Ishikawa (cell line): Measurements from ENCODE around the gene SLC25A42.

Source experiments
- CEBPB ChIP-seq: IDR thresholded peaks from 2 replicates; pipeline ENCODE4 v1.6.1; 2012
- EP300 ChIP-seq: IDR thresholded peaks from 2 replicates; pipeline ENCODE4 v1.6.1; 2012; ENCODE audit warnings: borderline replicate concordance

DNA sequence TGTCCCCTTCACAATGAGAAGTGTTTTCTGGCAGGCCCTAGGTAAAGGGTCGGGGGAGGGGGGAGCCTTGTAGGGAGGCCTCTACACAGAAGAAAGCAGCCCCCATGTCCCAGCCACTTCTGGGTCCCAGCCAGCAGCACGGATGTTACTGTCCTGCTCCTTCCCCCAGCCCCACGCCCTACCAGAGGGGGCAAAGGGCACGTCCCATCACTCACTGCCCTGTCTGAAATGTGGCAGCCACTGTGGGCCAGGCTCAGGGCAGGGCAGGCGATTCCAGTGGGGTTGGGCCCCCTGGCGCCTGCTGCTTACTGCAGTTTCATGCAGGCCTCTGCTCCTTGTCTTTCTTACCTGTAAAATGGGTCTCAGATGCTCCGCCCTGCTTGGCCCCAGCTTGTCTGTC, 6.1 kb upstream of the SLC25A42 start:
- no peak for TF ChIP-seq CEBPB
- no peak for TF ChIP-seq EP300
